ENCODE results near the gene TNIP1.

DNA sequence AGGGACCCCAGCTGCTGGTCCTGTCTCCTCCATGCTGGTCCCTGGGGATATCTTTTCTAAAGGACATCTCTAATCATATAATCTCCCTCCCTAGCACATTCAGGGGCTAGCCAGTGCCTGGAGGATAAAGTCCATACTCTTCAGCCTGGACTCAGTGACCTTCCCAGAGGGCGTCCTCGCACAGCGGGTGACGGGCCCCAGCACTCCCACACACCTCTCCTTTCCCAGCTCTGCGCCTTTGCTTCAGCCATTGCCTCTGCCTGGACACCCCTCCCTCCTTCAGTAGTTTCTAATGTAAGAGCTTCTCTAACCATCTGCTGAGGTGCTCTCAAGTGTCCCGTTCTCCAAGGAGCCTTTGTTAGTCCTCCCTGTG, 15.2 kb upstream of the TNIP1 start:
- TF ChIP-seq POLR2A (IDR thresholded peaks at IDR 0.05): no peak
- TF ChIP-seq, protein P1, sequence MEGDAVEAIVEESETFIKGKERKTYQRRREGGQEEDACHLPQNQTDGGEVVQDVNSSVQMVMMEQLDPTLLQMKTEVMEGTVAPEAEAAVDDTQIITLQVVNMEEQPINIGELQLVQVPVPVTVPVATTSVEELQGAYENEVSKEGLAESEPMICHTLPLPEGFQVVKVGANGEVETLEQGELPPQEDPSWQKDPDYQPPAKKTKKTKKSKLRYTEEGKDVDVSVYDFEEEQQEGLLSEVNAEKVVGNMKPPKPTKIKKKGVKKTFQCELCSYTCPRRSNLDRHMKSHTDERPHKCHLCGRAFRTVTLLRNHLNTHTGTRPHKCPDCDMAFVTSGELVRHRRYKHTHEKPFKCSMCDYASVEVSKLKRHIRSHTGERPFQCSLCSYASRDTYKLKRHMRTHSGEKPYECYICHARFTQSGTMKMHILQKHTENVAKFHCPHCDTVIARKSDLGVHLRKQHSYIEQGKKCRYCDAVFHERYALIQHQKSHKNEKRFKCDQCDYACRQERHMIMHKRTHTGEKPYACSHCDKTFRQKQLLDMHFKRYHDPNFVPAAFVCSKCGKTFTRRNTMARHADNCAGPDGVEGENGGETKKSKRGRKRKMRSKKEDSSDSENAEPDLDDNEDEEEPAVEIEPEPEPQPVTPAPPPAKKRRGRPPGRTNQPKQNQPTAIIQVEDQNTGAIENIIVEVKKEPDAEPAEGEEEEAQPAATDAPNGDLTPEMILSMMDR (IDR thresholded peaks at IDR 0.05 in 4 of 5, conservative IDR thresholded peaks at IDR 0.05 in 1 of 5): no peak

Data from gastrocnemius medialis (tissue), 4 donors.